ENCODE measurements around the gene CMIP. TPM values are rescaled to one million over a fixed set of nuclear protein-coding genes. Genes with fewer than 3 reads are reported as not detected.

Gene CMIP
- polyA plus RNA-seq, 1 donor from 2014 or later = 15.1 TPM

DNA sequence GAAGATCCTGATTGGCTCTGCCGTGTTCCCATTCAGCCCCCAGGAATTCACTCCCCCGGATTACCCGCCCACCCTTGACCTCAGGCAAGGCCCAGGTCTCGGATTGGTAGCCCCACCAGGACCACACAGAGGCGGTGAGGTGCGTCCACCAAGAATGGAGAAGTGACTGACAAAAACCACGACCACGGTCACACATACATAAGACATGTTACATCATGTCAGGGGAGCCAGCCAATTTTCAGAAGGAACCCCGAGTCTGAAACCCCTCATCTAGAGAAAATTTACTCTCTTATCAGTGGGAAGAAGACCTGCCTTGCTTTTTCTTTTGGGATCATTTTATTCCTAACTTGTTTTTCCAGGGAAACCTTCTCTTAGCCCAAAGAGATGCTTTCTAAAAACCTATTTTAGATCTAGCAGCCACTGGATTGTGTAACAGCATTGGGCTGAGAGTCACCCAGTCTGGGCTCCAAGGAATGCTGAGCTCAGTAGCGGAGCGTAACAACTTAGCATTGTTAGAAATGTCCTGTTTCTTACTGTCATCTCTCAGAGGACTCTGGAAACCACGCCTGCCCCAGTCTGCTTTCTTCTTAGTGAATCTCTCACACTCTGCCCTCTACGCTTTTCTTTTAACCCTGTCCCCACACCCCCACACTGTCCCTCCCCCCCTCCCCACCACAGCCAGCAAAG lies 164.1 kb downstream of the CMIP start:
- Histone ChIP-seq H4K20me1 (ENCODE audit: insufficient read depth) (no peaks in the 10 kb centered on the region), H3K4me2 (ENCODE audit: low read length) (no peak overlapping the region), H3K27ac (ENCODE audit: low read length) (no peak overlapping the region)

DNA sequence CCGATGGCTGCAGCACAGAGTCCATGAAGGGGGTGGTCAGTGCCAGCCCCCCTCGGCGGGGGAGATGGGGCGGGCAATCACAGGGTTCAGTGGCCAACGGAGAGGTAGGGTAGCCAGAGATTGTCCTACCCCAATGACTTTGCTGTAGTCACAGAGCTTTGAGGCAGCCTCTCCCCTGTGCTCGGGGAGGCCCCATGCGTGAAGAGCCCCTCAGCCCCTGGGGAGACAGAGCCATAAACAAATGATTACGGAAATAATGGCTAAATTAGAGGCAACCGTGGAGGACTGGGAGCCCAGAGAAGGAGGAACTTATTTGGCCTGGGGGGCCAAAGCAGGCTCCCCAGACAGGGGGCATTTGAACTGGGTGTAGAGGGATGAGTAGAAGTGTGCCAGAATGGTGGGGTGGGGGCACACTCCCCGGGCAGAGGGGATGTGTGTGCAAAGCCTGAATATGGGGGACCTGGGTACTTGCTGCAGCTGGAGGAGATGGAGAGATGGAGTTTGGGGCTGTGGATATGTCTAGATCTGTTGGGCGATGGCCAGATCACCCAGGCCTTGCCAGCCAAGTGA lies 164.8 kb downstream of the CMIP start:
- H3K9me2 ChIP-seq (ENCODE audit: insufficient read depth, low read length) = no peaks in the 10 kb centered on the region
- H3K79me2 ChIP-seq (replicated peaks; ENCODE audit: insufficient read depth, low read length) = peaks cover 16% of the 10 kb centered on the region
- no peak overlapping the region for H3K4me3 ChIP-seq (ENCODE audit: low read length)
- no peaks in the 10 kb centered on the region for H4K20me1 ChIP-seq (ENCODE audit: insufficient read depth)
- TF ChIP-seq POLR2AphosphoS5 (IDR thresholded peaks at IDR 0.05) = no peak
- no peak for TF ChIP-seq RAD21 (conservative IDR thresholded peaks at IDR 0.05)
- no peak for TF ChIP-seq EZH2 (IDR thresholded peaks at IDR 0.05; ENCODE audit: borderline replicate concordance, insufficient read depth, low read length, poor library complexity, severe bottlenecking)
- no peak for TF ChIP-seq MXI1 (conservative IDR thresholded peaks at IDR 0.05; ENCODE audit: poor library complexity, severe bottlenecking)
- no peak for TF ChIP-seq EP300 (conservative IDR thresholded peaks at IDR 0.05; ENCODE audit: poor library complexity, severe bottlenecking)
- H3K4me2 ChIP-seq (ENCODE audit: low read length) = no peak overlapping the region
- no peaks in the 10 kb centered on the region for H3F3A ChIP-seq (ENCODE audit: insufficient read depth, low read length, poor library complexity, severe bottlenecking)
- H3K36me3 ChIP-seq (ENCODE audit: insufficient read depth, low read length) = peaks cover 13% of the 10 kb centered on the region
- no peaks in the 10 kb centered on the region for H3K27me3 ChIP-seq (ENCODE audit: insufficient read depth, low read depth, low read length)
- H3K9me3 ChIP-seq (ENCODE audit: low read length) = no peaks in the 10 kb centered on the region
- no peak overlapping the region for H3K9ac ChIP-seq (ENCODE audit: low read length)
- H3K27ac ChIP-seq (ENCODE audit: low read length) = no peak overlapping the region
- no peak overlapping the region for H2AFZ ChIP-seq (ENCODE audit: low read depth, low read length)

More for the DNA sequence above, 164.1 kb downstream of the CMIP start:
- Histone ChIP-seq H3K27me3 (ENCODE audit: insufficient read depth, low read depth, low read length) (no peaks in the 10 kb centered on the region), H3K4me3 (ENCODE audit: low read length) (no peak overlapping the region), H3K9ac (ENCODE audit: low read length) (no peak overlapping the region), H3K79me2 (replicated peaks; ENCODE audit: insufficient read depth, low read length) (peaks cover 16% of the 10 kb centered on the region), H3K9me2 (ENCODE audit: insufficient read depth, low read length) (no peaks in the 10 kb centered on the region), H2AFZ (ENCODE audit: low read depth, low read length) (no peak overlapping the region), H3K9me3 (ENCODE audit: low read length) (no peaks in the 10 kb centered on the region), H3F3A (ENCODE audit: insufficient read depth, low read length, poor library complexity, severe bottlenecking) (no peaks in the 10 kb centered on the region), H3K36me3 (ENCODE audit: insufficient read depth, low read length) (peaks cover 13% of the 10 kb centered on the region)
- TF ChIP-seq SMC3 (conservative IDR thresholded peaks at IDR 0.05; ENCODE audit: poor library complexity) (no peak), MXI1 (conservative IDR thresholded peaks at IDR 0.05; ENCODE audit: poor library complexity, severe bottlenecking) (no peak), TAF1 (IDR thresholded peaks at IDR 0.05; ENCODE audit: low read depth) (no peak), POLR2AphosphoS5 (IDR thresholded peaks at IDR 0.05) (no peak), EP300 (conservative IDR thresholded peaks at IDR 0.05; ENCODE audit: poor library complexity, severe bottlenecking) (no peak), EZH2 (IDR thresholded peaks at IDR 0.05; ENCODE audit: borderline replicate concordance, insufficient read depth, low read length, poor library complexity, severe bottlenecking) (no peak), RAD21 (conservative IDR thresholded peaks at IDR 0.05) (no peak)
- TF ChIP-seq, protein P1, sequence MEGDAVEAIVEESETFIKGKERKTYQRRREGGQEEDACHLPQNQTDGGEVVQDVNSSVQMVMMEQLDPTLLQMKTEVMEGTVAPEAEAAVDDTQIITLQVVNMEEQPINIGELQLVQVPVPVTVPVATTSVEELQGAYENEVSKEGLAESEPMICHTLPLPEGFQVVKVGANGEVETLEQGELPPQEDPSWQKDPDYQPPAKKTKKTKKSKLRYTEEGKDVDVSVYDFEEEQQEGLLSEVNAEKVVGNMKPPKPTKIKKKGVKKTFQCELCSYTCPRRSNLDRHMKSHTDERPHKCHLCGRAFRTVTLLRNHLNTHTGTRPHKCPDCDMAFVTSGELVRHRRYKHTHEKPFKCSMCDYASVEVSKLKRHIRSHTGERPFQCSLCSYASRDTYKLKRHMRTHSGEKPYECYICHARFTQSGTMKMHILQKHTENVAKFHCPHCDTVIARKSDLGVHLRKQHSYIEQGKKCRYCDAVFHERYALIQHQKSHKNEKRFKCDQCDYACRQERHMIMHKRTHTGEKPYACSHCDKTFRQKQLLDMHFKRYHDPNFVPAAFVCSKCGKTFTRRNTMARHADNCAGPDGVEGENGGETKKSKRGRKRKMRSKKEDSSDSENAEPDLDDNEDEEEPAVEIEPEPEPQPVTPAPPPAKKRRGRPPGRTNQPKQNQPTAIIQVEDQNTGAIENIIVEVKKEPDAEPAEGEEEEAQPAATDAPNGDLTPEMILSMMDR (IDR thresholded peaks at IDR 0.05; ENCODE audit: poor library complexity, severe bottlenecking) = no peak
- TF ChIP-seq, protein P2, sequence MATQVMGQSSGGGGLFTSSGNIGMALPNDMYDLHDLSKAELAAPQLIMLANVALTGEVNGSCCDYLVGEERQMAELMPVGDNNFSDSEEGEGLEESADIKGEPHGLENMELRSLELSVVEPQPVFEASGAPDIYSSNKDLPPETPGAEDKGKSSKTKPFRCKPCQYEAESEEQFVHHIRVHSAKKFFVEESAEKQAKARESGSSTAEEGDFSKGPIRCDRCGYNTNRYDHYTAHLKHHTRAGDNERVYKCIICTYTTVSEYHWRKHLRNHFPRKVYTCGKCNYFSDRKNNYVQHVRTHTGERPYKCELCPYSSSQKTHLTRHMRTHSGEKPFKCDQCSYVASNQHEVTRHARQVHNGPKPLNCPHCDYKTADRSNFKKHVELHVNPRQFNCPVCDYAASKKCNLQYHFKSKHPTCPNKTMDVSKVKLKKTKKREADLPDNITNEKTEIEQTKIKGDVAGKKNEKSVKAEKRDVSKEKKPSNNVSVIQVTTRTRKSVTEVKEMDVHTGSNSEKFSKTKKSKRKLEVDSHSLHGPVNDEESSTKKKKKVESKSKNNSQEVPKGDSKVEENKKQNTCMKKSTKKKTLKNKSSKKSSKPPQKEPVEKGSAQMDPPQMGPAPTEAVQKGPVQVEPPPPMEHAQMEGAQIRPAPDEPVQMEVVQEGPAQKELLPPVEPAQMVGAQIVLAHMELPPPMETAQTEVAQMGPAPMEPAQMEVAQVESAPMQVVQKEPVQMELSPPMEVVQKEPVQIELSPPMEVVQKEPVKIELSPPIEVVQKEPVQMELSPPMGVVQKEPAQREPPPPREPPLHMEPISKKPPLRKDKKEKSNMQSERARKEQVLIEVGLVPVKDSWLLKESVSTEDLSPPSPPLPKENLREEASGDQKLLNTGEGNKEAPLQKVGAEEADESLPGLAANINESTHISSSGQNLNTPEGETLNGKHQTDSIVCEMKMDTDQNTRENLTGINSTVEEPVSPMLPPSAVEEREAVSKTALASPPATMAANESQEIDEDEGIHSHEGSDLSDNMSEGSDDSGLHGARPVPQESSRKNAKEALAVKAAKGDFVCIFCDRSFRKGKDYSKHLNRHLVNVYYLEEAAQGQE (IDR thresholded peaks at IDR 0.05; ENCODE audit: borderline replicate concordance) = no peak
